ENCODE measurements around the gene KLHL15.

Gene KLHL15

DNA sequence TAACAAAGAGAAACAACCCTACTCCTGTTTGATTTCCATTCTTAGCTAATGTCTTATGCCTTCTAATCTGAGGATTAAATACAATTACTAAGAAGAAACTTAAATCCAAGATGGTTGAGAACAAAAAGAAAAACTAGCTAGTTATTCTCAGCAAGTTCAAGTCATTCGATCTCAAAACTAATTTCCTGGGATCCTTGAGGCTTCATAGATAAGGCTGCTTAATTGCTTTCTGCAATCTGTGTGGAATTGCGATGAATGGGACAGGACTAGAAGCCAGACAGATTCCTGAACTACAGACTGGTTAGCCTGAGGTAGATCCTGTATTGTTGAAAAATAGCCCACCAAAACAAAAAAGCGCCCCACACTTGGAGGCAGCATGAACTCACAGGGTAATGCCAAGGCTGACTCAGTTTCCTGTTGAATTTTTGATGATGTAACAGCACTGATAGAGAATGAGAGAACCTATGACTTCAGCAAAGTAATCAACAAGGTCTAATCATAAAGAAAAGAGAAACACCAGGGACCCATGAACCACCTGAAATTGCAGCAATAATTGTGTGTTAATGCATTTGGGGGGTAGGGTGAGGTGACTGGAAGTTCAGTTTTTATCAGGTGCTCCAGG lies 33.9 kb downstream of the KLHL15 start:
- no peak overlapping the region for H3K9ac ChIP-seq (ENCODE audit: low read length)
- H3K18ac ChIP-seq (ENCODE audit: low read length) = no peak overlapping the region
- DNase-seq = no peak
- H4K8ac ChIP-seq (ENCODE audit: low read depth, low read length) = no peak overlapping the region
- no peak overlapping the region for H2AK5ac ChIP-seq (ENCODE audit: low read length)
- no peak overlapping the region for H3K4me3 ChIP-seq (ENCODE audit: low read length)
- H3K79me1 ChIP-seq (ENCODE audit: low read length) = no peaks in the 10 kb centered on the region
- no peaks in the 10 kb centered on the region for H3K79me2 ChIP-seq (ENCODE audit: control insufficient read depth, insufficient read depth, low read length)
- no peak overlapping the region for H2BK5ac ChIP-seq (ENCODE audit: low read length)
- H2BK120ac ChIP-seq (ENCODE audit: low read depth, low read length) = no peak overlapping the region
- no peak overlapping the region for H3K56ac ChIP-seq (ENCODE audit: low read length)
- peaks cover 2% of the 10 kb centered on the region for H3K36me3 ChIP-seq (ENCODE audit: control insufficient read depth, insufficient read depth, low read length)
- no peak overlapping the region for H3K23ac ChIP-seq (ENCODE audit: low read length)
- H3K4me1 ChIP-seq (ENCODE audit: control insufficient read depth, low read depth, low read length) = no peaks in the 10 kb centered on the region
- H3K4me2 ChIP-seq (ENCODE audit: low read length) = no peak overlapping the region
- no peak overlapping the region for H3K27ac ChIP-seq (ENCODE audit: low read depth, low read length)
- no peak overlapping the region for H4K5ac ChIP-seq (ENCODE audit: low read length)
- H3K27me3 ChIP-seq (ENCODE audit: insufficient read depth, low read length, poor library complexity) = no peaks in the 10 kb centered on the region
- H2BK15ac ChIP-seq (replicated peaks; ENCODE audit: low read depth) = no peak overlapping the region
- H3K4ac ChIP-seq (ENCODE audit: low read depth, low read length) = no peak overlapping the region
- no CpG with 5 or more reads among the region's 3 CpGs for WGBS (ENCODE audit: extremely low coverage, insufficient coverage, low lambda C conversion rate)

DNA sequence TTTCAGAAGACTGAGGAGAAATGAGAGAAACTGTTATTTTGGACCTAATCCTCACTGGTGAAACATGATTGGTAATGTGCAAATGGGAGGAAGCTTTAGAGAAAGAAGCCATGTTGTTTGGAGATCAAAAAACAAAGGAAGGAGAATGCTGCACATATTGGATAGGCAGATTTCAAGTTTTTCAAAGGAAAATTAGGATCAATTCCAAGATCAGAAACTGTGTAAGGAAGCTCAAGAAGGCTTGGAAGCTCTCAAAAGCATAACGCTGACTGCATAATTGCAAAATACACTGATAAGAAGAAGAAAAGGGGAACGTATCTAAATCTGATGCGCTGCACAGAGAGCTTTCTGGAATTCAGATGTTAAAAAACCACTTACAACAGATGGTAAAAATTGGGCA lies 34.6 kb downstream of the KLHL15 start:
- WGBS (ENCODE audit: extremely low coverage, insufficient coverage, low lambda C conversion rate) = no CpG with 5 or more reads among the region's 3 CpGs
- Histone ChIP-seq H3K23ac (ENCODE audit: low read length) (no peak overlapping the region), H3K79me2 (ENCODE audit: control insufficient read depth, insufficient read depth, low read length) (no peaks in the 10 kb centered on the region), H3K4ac (ENCODE audit: low read depth, low read length) (no peak overlapping the region), H3K27ac (ENCODE audit: low read depth, low read length) (no peak overlapping the region), H2BK120ac (ENCODE audit: low read depth, low read length) (no peak overlapping the region), H2AK5ac (ENCODE audit: low read length) (no peak overlapping the region), H3K18ac (ENCODE audit: low read length) (no peak overlapping the region), H2BK15ac (replicated peaks; ENCODE audit: low read depth) (no peak overlapping the region), H3K56ac (ENCODE audit: low read length) (no peak overlapping the region), H3K79me1 (ENCODE audit: low read length) (no peaks in the 10 kb centered on the region), H3K9ac (ENCODE audit: low read length) (no peak overlapping the region), H3K4me3 (ENCODE audit: low read length) (no peak overlapping the region), H4K8ac (ENCODE audit: low read depth, low read length) (no peak overlapping the region), H3K4me2 (ENCODE audit: low read length) (no peak overlapping the region), H3K4me1 (ENCODE audit: control insufficient read depth, low read depth, low read length) (no peaks in the 10 kb centered on the region), H2BK5ac (ENCODE audit: low read length) (no peak overlapping the region), H4K5ac (ENCODE audit: low read length) (no peak overlapping the region), H3K36me3 (ENCODE audit: control insufficient read depth, insufficient read depth, low read length) (peaks cover 2% of the 10 kb centered on the region), H3K27me3 (ENCODE audit: insufficient read depth, low read length, poor library complexity) (no peaks in the 10 kb centered on the region)
- DNase-seq = no peak

DNA sequence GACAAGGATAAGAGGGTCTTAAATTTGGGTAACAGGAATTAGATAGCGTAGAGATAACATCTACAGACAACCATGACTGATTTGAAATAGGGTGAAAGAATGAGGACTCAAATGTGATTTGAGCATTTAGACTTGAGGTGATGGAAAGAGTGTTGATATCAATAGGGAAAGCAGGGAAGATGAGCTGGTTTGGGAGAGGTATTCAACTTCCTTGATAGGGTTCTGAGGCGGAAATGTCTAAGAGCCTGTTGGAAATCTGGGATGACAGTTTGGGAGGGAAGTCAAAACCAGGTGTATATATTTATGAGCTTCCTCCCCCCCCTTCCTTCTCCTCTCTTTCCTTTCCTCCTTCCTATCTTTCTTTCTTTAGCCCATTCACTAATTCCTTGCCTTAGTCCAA lies 36.5 kb downstream of the KLHL15 start:
- Histone ChIP-seq H3K4me1 (ENCODE audit: control insufficient read depth, low read depth, low read length) (no peaks in the 10 kb centered on the region), H3K56ac (ENCODE audit: low read length) (no peak overlapping the region), H2BK5ac (ENCODE audit: low read length) (no peak overlapping the region), H4K5ac (ENCODE audit: low read length) (no peak overlapping the region), H2AK5ac (ENCODE audit: low read length) (no peak overlapping the region), H3K23ac (ENCODE audit: low read length) (no peak overlapping the region), H4K8ac (ENCODE audit: low read depth, low read length) (no peak overlapping the region), H3K79me2 (ENCODE audit: control insufficient read depth, insufficient read depth, low read length) (no peaks in the 10 kb centered on the region), H3K36me3 (ENCODE audit: control insufficient read depth, insufficient read depth, low read length) (peaks cover 2% of the 10 kb centered on the region), H3K4ac (ENCODE audit: low read depth, low read length) (no peak overlapping the region), H3K4me3 (ENCODE audit: low read length) (no peak overlapping the region), H3K79me1 (ENCODE audit: low read length) (no peaks in the 10 kb centered on the region), H3K27ac (ENCODE audit: low read depth, low read length) (no peak overlapping the region), H2BK15ac (replicated peaks; ENCODE audit: low read depth) (no peak overlapping the region), H3K27me3 (ENCODE audit: insufficient read depth, low read length, poor library complexity) (no peaks in the 10 kb centered on the region), H3K4me2 (ENCODE audit: low read length) (no peak overlapping the region), H2BK120ac (ENCODE audit: low read depth, low read length) (no peak overlapping the region), H3K18ac (ENCODE audit: low read length) (no peak overlapping the region), H3K9ac (ENCODE audit: low read length) (no peak overlapping the region)
- WGBS (ENCODE audit: extremely low coverage, insufficient coverage, low lambda C conversion rate) = no CpG with 5 or more reads among the region's 2 CpGs
- DNase-seq = no peak

DNA sequence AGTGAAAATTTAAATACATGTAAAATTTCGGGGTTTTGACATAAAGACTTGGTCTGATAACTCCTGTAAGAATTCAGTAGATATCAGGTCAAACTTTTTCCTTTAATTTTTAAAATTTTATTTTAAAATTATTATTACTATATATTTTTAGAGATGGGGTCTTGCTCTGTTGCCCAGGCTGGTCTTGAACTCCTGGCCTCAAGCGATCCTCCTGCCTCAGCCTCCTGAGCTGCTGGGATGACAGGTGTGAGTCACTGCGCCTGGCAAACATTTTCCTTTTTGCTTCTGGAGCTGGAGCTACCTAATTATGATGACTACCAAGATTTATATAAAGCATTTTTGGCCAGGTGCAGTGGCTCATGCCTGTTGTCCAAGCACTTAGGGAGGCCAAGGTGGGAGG lies 37.3 kb downstream of the KLHL15 start:
- Histone ChIP-seq H2BK5ac (ENCODE audit: low read length) (no peak overlapping the region), H3K27me3 (ENCODE audit: insufficient read depth, low read length, poor library complexity) (no peaks in the 10 kb centered on the region), H3K4me3 (ENCODE audit: low read length) (no peak overlapping the region), H3K36me3 (ENCODE audit: control insufficient read depth, insufficient read depth, low read length) (peaks cover 2% of the 10 kb centered on the region), H3K79me1 (ENCODE audit: low read length) (no peaks in the 10 kb centered on the region), H3K9ac (ENCODE audit: low read length) (no peak overlapping the region), H2AK5ac (ENCODE audit: low read length) (no peak overlapping the region), H2BK120ac (ENCODE audit: low read depth, low read length) (no peak overlapping the region), H3K56ac (ENCODE audit: low read length) (no peak overlapping the region), H3K18ac (ENCODE audit: low read length) (no peak overlapping the region), H3K4ac (ENCODE audit: low read depth, low read length) (no peak overlapping the region), H3K79me2 (ENCODE audit: control insufficient read depth, insufficient read depth, low read length) (no peaks in the 10 kb centered on the region), H4K8ac (ENCODE audit: low read depth, low read length) (no peak overlapping the region), H3K27ac (ENCODE audit: low read depth, low read length) (no peak overlapping the region), H2BK15ac (replicated peaks; ENCODE audit: low read depth) (no peak overlapping the region), H3K4me1 (ENCODE audit: control insufficient read depth, low read depth, low read length) (no peaks in the 10 kb centered on the region), H3K4me2 (ENCODE audit: low read length) (no peak overlapping the region), H4K5ac (ENCODE audit: low read length) (no peak overlapping the region), H3K23ac (ENCODE audit: low read length) (no peak overlapping the region)
- no peak for DNase-seq
- no CpG with 5 or more reads among the region's 3 CpGs for WGBS (ENCODE audit: extremely low coverage, insufficient coverage, low lambda C conversion rate)

DNA sequence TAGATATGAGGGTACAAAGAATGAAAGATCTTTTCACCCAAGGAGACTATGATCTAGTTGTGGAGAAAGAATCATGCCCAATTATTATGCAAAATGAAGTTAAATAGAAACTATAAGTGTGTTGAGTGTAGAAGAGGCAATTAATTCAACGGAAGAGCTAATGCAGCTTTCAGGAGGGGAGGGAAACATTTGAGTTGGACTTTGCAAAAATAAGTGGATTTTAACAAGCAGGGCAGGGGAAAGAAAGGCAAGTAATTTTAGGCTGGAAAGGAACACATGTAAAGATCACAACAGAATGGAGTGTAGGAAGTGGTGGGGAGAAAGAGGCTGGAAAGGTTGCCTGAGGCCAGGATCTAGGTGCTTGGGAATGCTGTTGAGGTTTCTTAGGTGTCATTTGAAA lies 44.1 kb downstream of the KLHL15 start:
- no peak overlapping the region for H3K56ac ChIP-seq (ENCODE audit: low read length)
- no peak overlapping the region for H3K4ac ChIP-seq (ENCODE audit: low read depth, low read length)
- no peaks in the 10 kb centered on the region for H3K79me1 ChIP-seq (ENCODE audit: low read length)
- H4K8ac ChIP-seq (ENCODE audit: low read depth, low read length) = no peak overlapping the region
- H3K4me3 ChIP-seq (ENCODE audit: low read length) = no peak overlapping the region
- H2BK15ac ChIP-seq (replicated peaks; ENCODE audit: low read depth) = no peak overlapping the region
- no peak overlapping the region for H3K4me2 ChIP-seq (ENCODE audit: low read length)
- H2AK5ac ChIP-seq (ENCODE audit: low read length) = no peak overlapping the region
- H3K36me3 ChIP-seq (ENCODE audit: control insufficient read depth, insufficient read depth, low read length) = no peaks in the 10 kb centered on the region
- H3K23ac ChIP-seq (ENCODE audit: low read length) = no peak overlapping the region
- H3K9ac ChIP-seq (ENCODE audit: low read length) = no peak overlapping the region
- no peak overlapping the region for H3K27ac ChIP-seq (ENCODE audit: low read depth, low read length)
- H2BK120ac ChIP-seq (ENCODE audit: low read depth, low read length) = no peak overlapping the region
- no peak for DNase-seq
- no peak overlapping the region for H4K5ac ChIP-seq (ENCODE audit: low read length)
- no peaks in the 10 kb centered on the region for H3K27me3 ChIP-seq (ENCODE audit: insufficient read depth, low read length, poor library complexity)
- no peaks in the 10 kb centered on the region for H3K79me2 ChIP-seq (ENCODE audit: control insufficient read depth, insufficient read depth, low read length)
- H2BK5ac ChIP-seq (ENCODE audit: low read length) = no peak overlapping the region
- H3K4me1 ChIP-seq (ENCODE audit: control insufficient read depth, low read depth, low read length) = no peaks in the 10 kb centered on the region
- no CpG with 5 or more reads among the region's 1 CpG for WGBS (ENCODE audit: extremely low coverage, insufficient coverage, low lambda C conversion rate)
- no peak overlapping the region for H3K18ac ChIP-seq (ENCODE audit: low read length)

DNA sequence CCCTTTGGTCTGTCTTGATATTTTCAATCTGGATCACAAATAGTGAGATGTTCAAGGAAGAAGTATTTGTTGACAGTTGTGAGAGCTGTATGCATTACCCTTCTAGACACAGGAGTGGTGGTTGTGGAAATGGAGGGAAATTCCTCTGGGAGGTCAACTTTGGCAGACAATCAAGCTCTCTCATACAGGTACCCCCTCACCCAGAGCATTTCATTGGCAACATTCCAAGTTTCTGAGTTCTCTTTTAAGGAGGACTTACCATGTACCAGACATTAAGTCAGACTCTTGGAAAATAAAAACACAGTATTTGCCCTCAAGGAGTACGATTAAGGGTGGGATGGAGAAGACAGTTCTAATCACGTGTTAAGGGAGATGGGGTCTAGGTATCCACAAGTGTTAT lies 45.3 kb downstream of the KLHL15 start:
- no peak overlapping the region for H3K4me3 ChIP-seq (ENCODE audit: low read length)
- WGBS (ENCODE audit: extremely low coverage, insufficient coverage, low lambda C conversion rate) = no CpG with 5 or more reads among the region's 2 CpGs
- H3K23ac ChIP-seq (ENCODE audit: low read length) = no peak overlapping the region
- H3K79me2 ChIP-seq (ENCODE audit: control insufficient read depth, insufficient read depth, low read length) = no peaks in the 10 kb centered on the region
- H4K8ac ChIP-seq (ENCODE audit: low read depth, low read length) = no peak overlapping the region
- H3K4ac ChIP-seq (ENCODE audit: low read depth, low read length) = no peak overlapping the region
- H2BK15ac ChIP-seq (replicated peaks; ENCODE audit: low read depth) = no peak overlapping the region
- DNase-seq = no peak
- no peaks in the 10 kb centered on the region for H3K4me1 ChIP-seq (ENCODE audit: control insufficient read depth, low read depth, low read length)
- no peaks in the 10 kb centered on the region for H3K79me1 ChIP-seq (ENCODE audit: low read length)
- H3K56ac ChIP-seq (ENCODE audit: low read length) = no peak overlapping the region
- H2AK5ac ChIP-seq (ENCODE audit: low read length) = no peak overlapping the region
- H3K9ac ChIP-seq (ENCODE audit: low read length) = no peak overlapping the region
- no peak overlapping the region for H3K4me2 ChIP-seq (ENCODE audit: low read length)
- H3K27me3 ChIP-seq (ENCODE audit: insufficient read depth, low read length, poor library complexity) = no peaks in the 10 kb centered on the region
- H3K36me3 ChIP-seq (ENCODE audit: control insufficient read depth, insufficient read depth, low read length) = no peaks in the 10 kb centered on the region
- no peak overlapping the region for H4K5ac ChIP-seq (ENCODE audit: low read length)
- no peak overlapping the region for H2BK5ac ChIP-seq (ENCODE audit: low read length)
- H3K27ac ChIP-seq (ENCODE audit: low read depth, low read length) = no peak overlapping the region
- no peak overlapping the region for H3K18ac ChIP-seq (ENCODE audit: low read length)
- H2BK120ac ChIP-seq (ENCODE audit: low read depth, low read length) = no peak overlapping the region

Measured in mesendoderm (in vitro differentiated cells).